Sigmoid colon (tissue), 7 donors: ENCODE results near the gene KCTD11. TPM values are rescaled to one million over a fixed set of nuclear protein-coding genes. Genes with fewer than 3 reads are reported as not detected.
"Not testable (repeated sequence)": the region's sequence is repeated elsewhere in the genome, so short reads cannot be mapped to it uniquely, and the experiment has no call there.

Experiments used
- DNase-seq: peaks from one replicate; pipeline ENCODE4 v3.0.0-alpha.2; 2019
- H3K27ac ChIP-seq, 4 donors: fragments of 200-600 bp; sonication (generic); one replicate each; pipeline ENCODE4 v1.5.1; 2016 to 2019; ENCODE audit warnings: mild to moderate bottlenecking in 1 of 4
- H3K27me3 ChIP-seq, 3 donors: fragments of 200-600 bp; sonication (generic); one replicate each; pipeline ENCODE4 v1.5.1; 2019; ENCODE audit warnings: mild to moderate bottlenecking in 1 of 3
- H3K36me3 ChIP-seq, 4 donors: fragments of 200-600 bp; sonication (generic); one replicate each; pipeline ENCODE4 v1.5.1; 2016 to 2019
- H3K4me1 ChIP-seq, 4 donors: fragments of 200-600 bp; sonication (generic); one replicate each; pipeline ENCODE4 v1.5.1; 2017 to 2019
- H3K4me3 ChIP-seq, 4 donors: fragments of 200-600 bp; sonication (generic); one replicate each; pipeline ENCODE4 v1.5.1; 2017 to 2019; ENCODE audit warnings: mild to moderate bottlenecking in 2 of 4, moderate library complexity in 1 of 4
- H3K9me3 ChIP-seq, 4 donors: fragments of 200-600 bp in 3 of 4; sonication (generic) in 3 of 4; one replicate each; pipeline versions ENCODE4 v1.5.1 to v1.6.1; 2013 to 2019
- CTCF ChIP-seq, 4 experiments: fragments of 450-650 bp in 3 of 4; fragments of 200-600 bp in 1 of 4; IDR thresholded peaks; one replicate each; pipeline ENCODE4 v1.5.1; 2016 to 2019; ENCODE audit warnings: antibody characterized with exemption in 4 of 4, mild to moderate bottlenecking in 3 of 4, moderate library complexity in 2 of 4
- EP300 ChIP-seq, 4 donors: sonication (generic); formaldehyde crosslinking; IDR thresholded peaks; one replicate each; pipeline ENCODE4 v1.6.1; 2017; ENCODE audit warnings: antibody characterized with exemption in 4 of 4
- POLR2A ChIP-seq, 2 donors: fragments of 450-650 bp; IDR thresholded peaks; one replicate each; pipeline ENCODE4 v1.6.1; 2016; ENCODE audit warnings: antibody characterized with exemption in 2 of 2, mild to moderate bottlenecking in 2 of 2, moderate library complexity in 2 of 2
- POLR2AphosphoS5 ChIP-seq, 4 donors: sonication (generic); formaldehyde crosslinking; IDR thresholded peaks; one replicate each; pipeline ENCODE4 v1.6.1; 2017; ENCODE audit warnings: antibody characterized with exemption in 4 of 4
- WGBS, 2 donors: extraction: QIAGEN DNeasy Blood & Tissue Kit; methylation state at CpG; one replicate each; pipeline ENCODE4 v1.1.7; 2013; 5-methylcytosine and 5-hydroxymethylcytosine counted together
- intact Hi-C: fragments of 100-400 bp; cut with DNase I; formaldehyde crosslinking; loops from one replicate; pipeline ENCODE4 v1.15.1; 2023
- polyA plus RNA-seq, 3 donors: library from polyadenylated mRNA; stranded (reverse); fragments of 200-250 nt; gene quantifications; one replicate each; pipeline ENCODE4 v1.2.3, GENCODE V29; 2013
- total RNA-seq, 4 donors: library from RNA; depleted of rRNA; stranded (reverse); fragments of >200 nt; gene quantifications; one replicate each; pipeline ENCODE4 v1.1.0, GENCODE V29; 2016
- donor health status: healthy with polysubstance abuse.
- donor health status: Bipolar disorder and iron deficiency.
- donor health status: healthy.

Gene KCTD11
- total and polyA plus RNA-seq, 7 donors: 4.4 to 11.7 (median 6.2) TPM

GRCh38 chr17:7356756-7357155 is 4.8 kb downstream of the KCTD11 start:
- WGBS, 2 donors: 59 to 70% methylated on average over 8 of the region's 8 CpGs
- Histone ChIP-seq H3K27me3 (no peaks in the 10 kb centered on the region), H3K36me3 (no peaks in the 10 kb centered on the region), H3K4me1 (peaks cover 0 to 43% (median 38%) of the 10 kb centered on the region in 4 donors), H3K9me3 (no peaks in the 10 kb centered on the region), H3K4me3 (no peak overlapping the region), H3K27ac (peak overlapping the region; percentile 41 to 99 (median 51))
- intact Hi-C loops: loop anchor here (1.0 to 2.0 kb wide), 3 partner anchors 38 to 81 kb away; partner anchors contain the start of genes PLSCR3 and TMEM256
- no peak for TF ChIP-seq CTCF (IDR thresholded peaks at IDR 0.05)
- no peak for TF ChIP-seq POLR2A (IDR thresholded peaks at IDR 0.05)
- TF ChIP-seq POLR2AphosphoS5 (IDR thresholded peaks at IDR 0.05): peak in 1 of 4 donors; percentile 25
- DNase-seq: no peak

- no peaks in the 10 kb centered on the region for H3K9me3 ChIP-seq
- DNase-seq: no peak
- 67 to 86% methylated on average over 2 of the region's 2 CpGs for WGBS, 2 donors
- intact Hi-C loops: loop anchor here (2.0 kb wide), 2 partner anchors 37 to 47 kb away; partner anchors contain the start of genes PLSCR3 and TMEM256
- H3K27ac ChIP-seq: peak overlapping the region in 3 of 4 donors; percentile 5 to 54 (median 41)
- H3K36me3 ChIP-seq: no peaks in the 10 kb centered on the region
- peaks cover 0 to 39% (median 37%) of the 10 kb centered on the region in 4 donors for H3K4me1 ChIP-seq
- H3K4me3 ChIP-seq: no peak overlapping the region
- TF ChIP-seq POLR2AphosphoS5 (IDR thresholded peaks at IDR 0.05): no peak
- TF ChIP-seq POLR2A (IDR thresholded peaks at IDR 0.05): no peak
- TF ChIP-seq EP300 (IDR thresholded peaks at IDR 0.05): no peak
- no peaks in the 10 kb centered on the region for H3K27me3 ChIP-seq
Measured at GRCh38 chr17:7357381-7357780, 5.4 kb downstream of the KCTD11 start.

GRCh38 chr17:7361906-7362305 is 9.9 kb downstream of the KCTD11 start:
- no peak for TF ChIP-seq CTCF (IDR thresholded peaks at IDR 0.05)
- TF ChIP-seq EP300 (IDR thresholded peaks at IDR 0.05): no peak
- no peak for TF ChIP-seq POLR2AphosphoS5 (IDR thresholded peaks at IDR 0.05)
- no peak for TF ChIP-seq POLR2A (IDR thresholded peaks at IDR 0.05)
- intact Hi-C loops: no loop called here
- H3K4me1 ChIP-seq: no peaks in the 10 kb centered on the region
- DNase-seq: no peak
- no peaks in the 10 kb centered on the region for H3K36me3 ChIP-seq
- no peak overlapping the region for H3K4me3 ChIP-seq
- 63 to 82% methylated on average over 3 of the region's 3 CpGs for WGBS, 2 donors
- no peak overlapping the region for H3K27ac ChIP-seq
- no peaks in the 10 kb centered on the region for H3K27me3 ChIP-seq
- H3K9me3 ChIP-seq: no peaks in the 10 kb centered on the region

- Histone ChIP-seq H3K36me3 (no peaks in the 10 kb centered on the region), H3K27me3 (no peaks in the 10 kb centered on the region), H3K4me1 (no peaks in the 10 kb centered on the region), H3K9me3 (no peaks in the 10 kb centered on the region), H3K27ac (no peak overlapping the region), H3K4me3 (no peak overlapping the region)
- WGBS, 2 donors: 91 to 93% methylated on average over 6 of the region's 6 CpGs
- TF ChIP-seq POLR2A (IDR thresholded peaks at IDR 0.05): no peak
- no peak for TF ChIP-seq EP300 (IDR thresholded peaks at IDR 0.05)
- no peak for TF ChIP-seq POLR2AphosphoS5 (IDR thresholded peaks at IDR 0.05)
- TF ChIP-seq CTCF (IDR thresholded peaks at IDR 0.05): no peak
- DNase-seq: no peak
- intact Hi-C loops: no loop called here
Measured at GRCh38 chr17:7363311-7363710, 11.3 kb downstream of the KCTD11 start.

- H3K4me1 ChIP-seq, H3K27me3 ChIP-seq, DNase-seq, H3K36me3 ChIP-seq, H3K4me3 ChIP-seq, intact Hi-C loops, H3K9me3 ChIP-seq, H3K27ac ChIP-seq: not testable (repeated sequence)
- 92% methylated on average over 6 of the region's 7 CpGs for WGBS, 2 donors
Measured at GRCh38 chr17:7365963-7366362, 14.0 kb downstream of the KCTD11 start.

GRCh38 chr17:7367083-7367482 is 15.1 kb downstream of the KCTD11 start:
- DNase-seq: no peak
- TF ChIP-seq EP300 (IDR thresholded peaks at IDR 0.05) (no peak), POLR2A (IDR thresholded peaks at IDR 0.05) (no peak), POLR2AphosphoS5 (IDR thresholded peaks at IDR 0.05) (no peak), CTCF (IDR thresholded peaks at IDR 0.05) (no peak)
- no peaks in the 10 kb centered on the region for H3K27me3 ChIP-seq
- H3K27ac ChIP-seq: no peak overlapping the region
- no peaks in the 10 kb centered on the region for H3K4me1 ChIP-seq
- no peak overlapping the region for H3K4me3 ChIP-seq
- WGBS, 2 donors: 86 to 87% methylated on average over 8 of the region's 8 CpGs
- no peaks in the 10 kb centered on the region for H3K36me3 ChIP-seq
- intact Hi-C loops: no loop called here
- H3K9me3 ChIP-seq: no peaks in the 10 kb centered on the region
